ENCODE data around the gene ICE2.
A peak's percentile ranks its signal among the peaks of the same experiment; 100 is the strongest.

The ICE2 gene

DNA sequence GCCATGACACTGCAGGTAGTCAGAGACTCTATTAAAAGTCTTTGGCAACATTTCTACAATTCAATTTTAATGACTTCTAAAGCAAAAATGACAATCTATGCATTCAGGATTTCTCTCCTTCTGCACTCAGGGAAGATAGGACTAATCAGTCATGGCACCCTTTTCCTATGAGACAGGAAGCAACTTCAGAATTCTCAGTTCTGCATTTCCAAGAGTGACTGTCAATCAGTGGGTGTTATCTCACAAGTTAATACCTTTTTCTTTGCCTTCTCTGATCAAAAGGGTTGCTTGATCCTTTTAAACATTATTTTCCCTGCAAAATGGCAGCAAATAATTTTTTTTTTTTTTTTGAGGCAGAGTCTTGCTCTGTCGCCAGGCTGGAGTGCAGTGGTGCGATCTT, 7.8 kb upstream of the ICE2 start:
- DNase-seq = no peak

GRCh38 chr15:60485365-60486055, 6.6 kb upstream of the ICE2 start:
- no peak for DNase-seq

GRCh38 chr15:60483042-60483441, 4.1 kb upstream of the ICE2 start:
- no peak for DNase-seq

GRCh38 chr15:60480888-60481287, 1.9 kb upstream of the ICE2 start:
- no peak for DNase-seq

- no peak for DNase-seq
Measured at GRCh38 chr15:60480149-60480548, 1.2 kb upstream of the ICE2 start.

DNA sequence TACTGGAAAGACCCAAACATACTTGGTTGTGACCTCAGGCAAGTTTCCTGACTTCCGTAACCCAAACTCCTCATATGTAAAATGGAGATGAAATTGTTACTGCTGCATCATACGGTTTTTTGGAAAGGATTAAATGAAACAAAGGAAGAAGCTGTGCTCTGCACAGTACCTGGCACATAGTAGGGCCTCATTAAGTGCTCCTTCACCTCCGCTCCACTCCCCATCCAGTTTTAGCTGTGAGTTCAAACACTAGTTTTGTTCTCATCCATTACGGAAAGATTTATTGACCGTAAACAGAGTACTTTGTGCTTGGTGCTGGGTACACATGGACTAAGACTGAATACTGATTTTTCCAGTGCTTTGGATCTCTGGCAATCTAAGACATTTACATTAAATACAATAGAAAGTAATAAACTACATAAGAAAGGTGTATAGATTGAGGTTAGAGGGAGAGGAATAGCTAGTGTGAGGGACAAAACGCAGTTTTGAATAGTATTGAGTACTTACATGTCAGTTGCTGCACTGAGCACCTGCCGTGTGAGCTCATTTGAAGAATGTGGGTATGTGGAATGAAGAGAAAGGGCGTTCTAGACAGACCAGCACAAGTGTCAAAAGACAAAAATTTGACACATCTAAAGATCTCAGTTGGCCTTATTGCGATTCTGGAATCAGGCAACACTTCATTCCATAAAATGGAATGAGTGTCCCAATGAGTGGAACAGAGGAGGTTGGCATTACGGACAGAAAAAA, 594 bp upstream of the ICE2 start:
- DNase-seq = no peak

DNA sequence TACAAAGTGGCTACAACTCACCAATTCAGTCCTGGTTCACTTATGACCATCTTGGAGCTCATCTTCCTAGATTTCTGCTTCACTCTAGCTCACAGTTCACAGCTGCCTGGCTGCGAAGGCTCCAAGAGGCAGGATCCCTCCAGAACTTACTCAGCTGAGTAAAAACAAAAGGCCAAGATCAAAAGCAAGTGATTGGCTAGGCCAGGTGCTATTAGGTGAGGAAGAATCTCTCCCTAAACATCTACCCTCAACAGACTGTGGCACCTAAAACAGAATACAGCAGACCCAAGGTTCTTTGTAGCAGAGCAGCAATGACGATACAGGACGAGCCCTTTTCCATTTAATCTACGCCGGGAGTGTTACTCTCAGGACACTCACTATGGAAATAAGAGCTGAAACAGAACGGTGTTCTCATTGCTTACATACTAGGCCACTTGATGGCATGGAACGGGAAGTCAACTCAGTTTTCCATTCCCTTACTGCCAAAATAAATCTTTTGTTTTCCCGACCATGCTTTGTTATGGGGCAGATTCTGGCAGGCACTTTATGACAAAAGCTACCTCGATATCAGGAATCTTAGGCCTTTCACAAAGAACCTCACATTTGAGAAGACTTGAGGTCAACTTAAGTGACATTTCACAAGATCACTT, 901 bp downstream of the ICE2 start:
- DNase-seq = no peak

DNA sequence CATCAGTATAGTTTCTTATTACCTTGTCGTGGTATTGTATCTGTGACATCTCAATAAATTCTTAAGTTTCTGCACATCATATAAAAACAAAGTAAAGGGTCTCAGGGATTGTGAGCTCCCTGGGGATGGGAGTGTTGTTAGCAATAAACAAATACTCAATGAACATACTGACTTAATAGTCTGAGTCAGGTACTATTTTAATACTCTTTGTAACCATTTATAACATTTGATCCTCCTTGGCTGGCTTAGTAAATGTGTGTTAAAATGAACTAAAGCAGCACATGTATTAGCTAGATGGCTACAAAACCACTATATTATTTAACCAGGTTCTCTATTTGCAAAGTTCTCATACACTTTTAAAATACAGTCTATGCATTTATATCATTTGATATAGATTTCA, 1.8 kb downstream of the ICE2 start:
- no peak for DNase-seq

DNA sequence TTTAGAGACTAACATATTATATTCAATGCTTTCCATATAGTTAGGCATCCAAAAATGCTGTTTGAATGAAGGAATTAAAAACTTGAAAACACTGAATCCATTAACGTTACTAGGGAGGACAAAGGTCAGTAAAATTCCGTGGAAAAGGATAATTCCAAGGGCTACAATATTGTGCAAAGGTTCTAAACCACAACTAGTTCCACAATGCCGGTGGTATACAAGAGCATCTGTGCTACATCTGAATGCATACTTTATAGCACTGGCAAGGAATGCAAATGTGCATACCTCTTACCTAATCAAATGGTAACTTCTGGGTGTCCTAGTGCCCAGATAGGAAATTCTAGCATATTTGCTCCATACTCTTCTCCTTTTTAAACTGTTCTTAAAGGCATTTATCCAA, 2.2 kb downstream of the ICE2 start:
- DNase-seq = no peak

DNA sequence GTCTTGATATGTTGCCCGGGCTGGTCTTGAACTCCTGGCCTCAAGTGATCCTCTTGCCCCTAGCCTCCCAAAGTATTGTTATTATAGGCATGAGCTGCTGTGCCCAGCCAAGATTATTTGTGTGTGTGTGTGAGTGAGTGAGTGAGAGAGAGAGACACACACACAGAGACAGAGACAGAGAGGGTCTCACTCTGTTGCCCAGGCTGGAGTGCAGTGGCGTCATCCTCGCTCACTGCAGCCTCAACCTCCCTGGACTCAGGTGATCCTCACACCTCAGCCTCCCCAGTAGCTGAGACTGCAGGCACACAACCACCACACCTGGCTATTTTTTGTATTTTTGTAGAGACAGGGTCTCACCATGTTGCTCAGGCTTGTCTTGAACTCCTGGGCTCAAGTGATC, 5.8 kb downstream of the ICE2 start:
- DNase-seq = no peak

DNA sequence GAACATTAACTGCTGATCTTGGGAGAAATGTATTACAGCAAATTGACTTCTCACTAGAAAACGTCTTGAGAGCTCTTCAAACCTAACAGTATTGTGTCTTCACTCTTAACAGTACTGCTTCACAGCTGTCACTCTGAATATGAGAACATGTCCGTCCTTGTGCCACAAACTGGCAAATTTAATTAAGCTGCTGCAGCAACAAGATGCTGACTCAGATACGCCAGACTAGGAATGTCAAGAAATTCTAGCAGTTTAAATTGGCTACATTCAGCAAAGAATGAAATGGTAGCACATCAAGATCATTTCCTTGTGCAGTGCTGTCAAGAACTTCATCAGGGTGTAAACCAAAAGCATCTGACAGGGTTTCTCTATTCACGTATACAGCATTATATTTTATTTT, 7.6 kb downstream of the ICE2 start:
- no peak for DNase-seq

- no peak for DNase-seq
Measured at GRCh38 chr15:60469893-60470641, 8.9 kb downstream of the ICE2 start.

GRCh38 chr15:60464836-60465630, 13.9 kb downstream of the ICE2 start:
- no peak for DNase-seq

- DNase-seq = no peak
Measured at GRCh38 chr15:60462027-60462426, 16.9 kb downstream of the ICE2 start.

DNA sequence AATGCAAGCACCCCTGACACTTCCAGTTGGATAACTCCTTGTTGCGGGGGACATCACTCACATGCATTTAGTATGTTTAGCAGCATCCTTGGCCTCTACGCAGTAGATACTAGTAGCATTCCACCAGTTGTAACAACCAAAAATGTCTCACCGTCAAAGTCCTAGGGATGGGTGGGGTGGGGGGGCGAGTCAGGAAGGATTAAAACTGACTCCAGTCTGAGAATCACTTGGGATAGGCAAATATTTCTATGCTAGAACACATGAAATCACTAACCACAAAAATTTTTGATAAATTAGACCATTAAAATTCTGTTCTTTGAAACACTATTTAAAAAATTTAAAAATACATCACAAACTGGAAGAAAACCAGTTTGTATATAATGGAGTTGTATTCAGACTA, 18.0 kb downstream of the ICE2 start:
- DNase-seq = no peak

- no peak for DNase-seq
Measured at GRCh38 chr15:60458721-60459120, 20.2 kb downstream of the ICE2 start.

- no peak for DNase-seq
Measured at GRCh38 chr15:60457985-60458384, 21.0 kb downstream of the ICE2 start.

DNA sequence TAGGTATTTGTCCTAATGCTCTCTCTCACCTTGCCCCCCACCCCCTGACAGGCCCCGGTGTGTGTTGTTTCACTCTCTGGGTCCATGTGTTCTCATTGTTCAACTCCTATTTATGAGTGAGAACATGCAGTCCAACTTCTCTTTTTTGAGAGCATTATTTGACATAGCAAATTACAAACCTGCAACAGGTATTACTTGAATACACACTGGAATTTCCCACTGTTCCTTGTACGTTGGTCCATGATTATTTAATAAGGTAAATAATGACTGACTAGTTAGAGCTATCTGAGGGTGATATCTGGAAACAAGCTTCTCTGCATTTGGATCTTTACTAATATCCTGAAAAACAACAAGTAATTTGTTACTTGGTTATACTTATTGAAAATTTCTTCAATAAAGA, 24.1 kb downstream of the ICE2 start:
- no peak for DNase-seq

GRCh38 chr15:60448668-60449360, 30.1 kb downstream of the ICE2 start:
- DNase-seq = no peak

DNA sequence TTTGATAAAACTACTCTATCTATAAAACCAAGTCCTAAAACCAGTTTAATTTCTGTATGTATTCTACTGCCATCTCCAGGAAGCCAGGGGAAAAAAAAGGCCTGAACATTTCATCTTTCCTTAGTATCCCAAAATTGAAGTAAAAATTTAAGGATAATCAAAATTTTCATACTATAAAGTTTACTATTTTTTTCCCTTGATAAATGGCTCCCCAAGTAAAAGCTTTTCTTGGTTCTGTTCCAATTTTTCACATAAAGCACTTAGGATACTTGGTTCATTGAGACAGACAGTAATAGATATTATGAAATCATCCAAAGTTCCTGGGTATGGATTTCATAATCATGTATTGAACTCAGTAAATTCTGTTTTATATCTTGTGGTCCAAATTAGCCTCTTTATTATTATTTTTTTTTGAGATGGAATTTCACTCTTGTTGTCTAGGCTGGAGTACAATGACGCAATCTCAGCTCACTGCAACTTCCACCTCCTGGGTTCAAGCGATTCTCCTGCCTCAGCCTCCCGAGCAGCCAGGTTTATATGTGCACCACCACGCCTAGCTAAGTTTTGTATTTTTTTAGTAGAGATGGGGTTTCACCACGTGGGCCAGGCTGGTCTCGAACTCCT, 34.5 kb downstream of the ICE2 start:
- peak in 1 of 2 donors; percentile 12 for DNase-seq

GRCh38 chr15:60442763-60443162, 36.2 kb downstream of the ICE2 start:
- DNase-seq = no peak
